ENCODE results near the gene NUMB. TPM values are rescaled to one million over a fixed set of nuclear protein-coding genes. Genes with fewer than 3 reads are reported as not detected.
"Not testable (repeated sequence)": the region's sequence is repeated elsewhere in the genome, so short reads cannot be mapped to it uniquely, and the experiment has no call there.

Gene NUMB
- total RNA-seq, 1 experiment from 2014 or later: 22.2 TPM

- Histone ChIP-seq H3K9ac (ENCODE audit: low read length) (no peak overlapping the region), H3K79me2 (ENCODE audit: low read length) (0 out of 2 replicates have a peak, but pooled peaks cover 4% of the 10 kb centered on the region), H3K36me3 (ENCODE audit: low read depth, low read length) (no peaks in the 10 kb centered on the region), H3F3A (ENCODE audit: low read length, unreplicated experiment) (no peaks in the 10 kb centered on the region), H4K20me1 (ENCODE audit: low read length) (no peaks in the 10 kb centered on the region), H3K27ac (ENCODE audit: low read length) (no peak overlapping the region), H3K4me2 (ENCODE audit: low read length) (no peak overlapping the region), H2AFZ (ENCODE audit: low read length) (no peak overlapping the region), H3K4me1 (ENCODE audit: insufficient read depth, low read length) (peaks cover 7% of the 10 kb centered on the region; the same call in 1 of the 2 replicates), H3K27me3 (ENCODE audit: low read length) (no peaks in the 10 kb centered on the region), H3K9me3 (ENCODE audit: low read length) (no peaks in the 10 kb centered on the region), H3K4me3 (ENCODE audit: low read length) (no peak overlapping the region), H3K9me2 (replicated peaks; ENCODE audit: low read length) (no peaks in the 10 kb centered on the region)
- POLR2A ChIA-PET (ENCODE audit: unreplicated experiment): interaction anchor here (0.5 kb wide), 1 partner anchor 62 kb away, joined by 4 read pairs; no protein-coding TSS in a partner anchor
- intact Hi-C loops (cut with micrococcal nuclease): loop anchor here (1.0 to 5.0 kb wide), 2 partner anchors 9 to 80 kb away; no protein-coding TSS in a partner anchor
- ATAC-seq (no peak), DNase-seq (no peak)
- CTCF ChIA-PET: no interaction called here
- TF ChIP-seq CTCF (conservative IDR thresholded peaks at IDR 0.05; ENCODE audit: low read depth, low read length) (no peak), EZH2 (IDR thresholded peaks at IDR 0.05; ENCODE audit: low read length, unreplicated experiment) (no peak), EZH2phosphoT487 (IDR thresholded peaks at IDR 0.05; ENCODE audit: borderline replicate concordance, low read length) (no peak)
- BruUV-seq (replicated peaks): no TSS peak
Measured at GRCh38 chr14:73392329-73393257, 65.8 kb downstream of the NUMB start.

- H3K9me3 ChIP-seq (ENCODE audit: low read length); POLR2A ChIA-PET (ENCODE audit: unreplicated experiment); BruUV-seq (replicated peaks); H2AFZ ChIP-seq (ENCODE audit: low read length); H3K4me1 ChIP-seq (ENCODE audit: insufficient read depth, low read length); DNase-seq; H3K9ac ChIP-seq (ENCODE audit: low read length); H4K20me1 ChIP-seq (ENCODE audit: low read length); H3K36me3 ChIP-seq (ENCODE audit: low read depth, low read length); ATAC-seq; H3K4me2 ChIP-seq (ENCODE audit: low read length); H3K9me2 ChIP-seq (replicated peaks; ENCODE audit: low read length); H3K27ac ChIP-seq (ENCODE audit: low read length); intact Hi-C loops (cut with micrococcal nuclease); H3F3A ChIP-seq (ENCODE audit: low read length, unreplicated experiment); H3K79me2 ChIP-seq (ENCODE audit: low read length); H3K27me3 ChIP-seq (ENCODE audit: low read length); H3K4me3 ChIP-seq (ENCODE audit: low read length): not testable (repeated sequence)
- CTCF ChIA-PET: interaction anchor here (1.5 kb wide), 1 partner anchor 93 kb away, joined by 5 read pairs; no protein-coding TSS in a partner anchor
Measured at GRCh38 chr14:73387860-73388259, 70.5 kb downstream of the NUMB start.

DNA sequence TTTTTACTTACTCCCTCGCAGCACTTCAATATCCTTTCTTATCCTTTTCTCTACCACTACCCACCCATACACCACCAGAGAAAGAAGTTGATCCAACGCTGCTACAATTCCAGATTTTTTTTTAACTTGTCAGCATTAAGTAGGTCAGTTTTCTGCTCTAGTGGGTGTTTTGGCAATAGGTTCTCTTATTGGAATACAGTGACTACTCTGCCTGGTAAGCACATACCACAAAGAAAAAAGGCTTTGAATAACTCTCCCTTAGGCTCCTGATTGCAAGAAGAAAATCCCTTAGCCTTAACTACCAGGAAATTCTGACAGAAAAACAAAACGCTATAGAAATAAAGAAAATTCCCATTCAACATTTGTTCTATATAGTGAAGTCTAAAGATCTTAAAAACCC is 72.0 kb downstream of the NUMB start:
- TF ChIP-seq EZH2 (IDR thresholded peaks at IDR 0.05; ENCODE audit: low read length, unreplicated experiment) (no peak), EZH2phosphoT487 (IDR thresholded peaks at IDR 0.05; ENCODE audit: borderline replicate concordance, low read length) (no peak), CTCF (conservative IDR thresholded peaks at IDR 0.05; ENCODE audit: low read depth, low read length) (no peak)

GRCh38 chr14:73385021-73385420 is 73.3 kb downstream of the NUMB start:
- POLR2A ChIA-PET (ENCODE audit: unreplicated experiment); H3K9me2 ChIP-seq (replicated peaks; ENCODE audit: low read length); H3K4me3 ChIP-seq (ENCODE audit: low read length); BruUV-seq (replicated peaks); H4K20me1 ChIP-seq (ENCODE audit: low read length); H3F3A ChIP-seq (ENCODE audit: low read length, unreplicated experiment); H3K27ac ChIP-seq (ENCODE audit: low read length); H3K79me2 ChIP-seq (ENCODE audit: low read length); H3K27me3 ChIP-seq (ENCODE audit: low read length); ATAC-seq; intact Hi-C loops (cut with micrococcal nuclease); H3K36me3 ChIP-seq (ENCODE audit: low read depth, low read length); H3K9ac ChIP-seq (ENCODE audit: low read length); H3K9me3 ChIP-seq (ENCODE audit: low read length); H3K4me1 ChIP-seq (ENCODE audit: insufficient read depth, low read length); H3K4me2 ChIP-seq (ENCODE audit: low read length); DNase-seq; H2AFZ ChIP-seq (ENCODE audit: low read length): not testable (repeated sequence)
- CTCF ChIA-PET: interaction anchor here (0.7 kb wide), 1 partner anchor 11 kb away, joined by 6 read pairs; no protein-coding TSS in a partner anchor

More for the DNA sequence above, 72.0 kb downstream of the NUMB start:
- Histone ChIP-seq H3K9me3 (ENCODE audit: low read length) (no peaks in the 10 kb centered on the region), H3K27ac (ENCODE audit: low read length) (no peak overlapping the region), H4K20me1 (ENCODE audit: low read length) (no peaks in the 10 kb centered on the region), H3K4me3 (ENCODE audit: low read length) (no peak overlapping the region), H3K9ac (ENCODE audit: low read length) (no peak overlapping the region), H3K4me2 (ENCODE audit: low read length) (no peak overlapping the region), H3K27me3 (ENCODE audit: low read length) (no peaks in the 10 kb centered on the region), H3K79me2 (ENCODE audit: low read length) (no peaks in the 10 kb centered on the region), H3K9me2 (replicated peaks; ENCODE audit: low read length) (no peaks in the 10 kb centered on the region), H3F3A (ENCODE audit: low read length, unreplicated experiment) (no peaks in the 10 kb centered on the region), H3K4me1 (ENCODE audit: insufficient read depth, low read length) (no peaks in the 10 kb centered on the region), H3K36me3 (ENCODE audit: low read depth, low read length) (no peaks in the 10 kb centered on the region; the same call in 1 of the 2 replicates), H2AFZ (ENCODE audit: low read length) (no peak overlapping the region)
- intact Hi-C loops (cut with micrococcal nuclease): no loop called here
- no TSS peak for BruUV-seq (replicated peaks)
- ChIA-PET POLR2A (ENCODE audit: unreplicated experiment) (interaction anchor here (0.6 kb wide), 1 partner anchor 55 kb away, joined by 3 read pairs; no protein-coding TSS in a partner anchor), CTCF (no interaction called here)
- DNase-seq: no peak
- no peak for ATAC-seq
